ENCODE results near the gene FIS1.

GRCh38 chr7:101243646-101244374, 1.1 kb downstream of the FIS1 start:
- TF ChIP-seq POLR2AphosphoS5 (IDR thresholded peaks at IDR 0.05): no peak
- TF ChIP-seq, protein P1, sequence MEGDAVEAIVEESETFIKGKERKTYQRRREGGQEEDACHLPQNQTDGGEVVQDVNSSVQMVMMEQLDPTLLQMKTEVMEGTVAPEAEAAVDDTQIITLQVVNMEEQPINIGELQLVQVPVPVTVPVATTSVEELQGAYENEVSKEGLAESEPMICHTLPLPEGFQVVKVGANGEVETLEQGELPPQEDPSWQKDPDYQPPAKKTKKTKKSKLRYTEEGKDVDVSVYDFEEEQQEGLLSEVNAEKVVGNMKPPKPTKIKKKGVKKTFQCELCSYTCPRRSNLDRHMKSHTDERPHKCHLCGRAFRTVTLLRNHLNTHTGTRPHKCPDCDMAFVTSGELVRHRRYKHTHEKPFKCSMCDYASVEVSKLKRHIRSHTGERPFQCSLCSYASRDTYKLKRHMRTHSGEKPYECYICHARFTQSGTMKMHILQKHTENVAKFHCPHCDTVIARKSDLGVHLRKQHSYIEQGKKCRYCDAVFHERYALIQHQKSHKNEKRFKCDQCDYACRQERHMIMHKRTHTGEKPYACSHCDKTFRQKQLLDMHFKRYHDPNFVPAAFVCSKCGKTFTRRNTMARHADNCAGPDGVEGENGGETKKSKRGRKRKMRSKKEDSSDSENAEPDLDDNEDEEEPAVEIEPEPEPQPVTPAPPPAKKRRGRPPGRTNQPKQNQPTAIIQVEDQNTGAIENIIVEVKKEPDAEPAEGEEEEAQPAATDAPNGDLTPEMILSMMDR (IDR thresholded peaks at IDR 0.05): no peak
- no peak for TF ChIP-seq POLR2A (IDR thresholded peaks at IDR 0.05)
